T47D (cell line): ENCODE results near the gene SUPV3L1.

Experiments used
- DNase-seq, 2 experiments: peaks; one replicate each; pipeline versions ENCODE4 v3.0.0 to v3.0.0-alpha.2; 2011 to 2012; ENCODE audit warnings: low read depth in 1 of 2, low spot score in 1 of 2
- JUND ChIP-seq: IDR thresholded peaks from 2 replicates; pipeline ENCODE4 v1.6.1; 2012; ENCODE audit warnings: low read depth
- in situ Hi-C: cut with HindIII; loops from 2 replicates; pipeline ENCODE4 v1.10.0; 2016; ENCODE audit warnings: low sequenced_read_pairs, low pct_unique_long_range_greater_than_20kb

The SUPV3L1 gene

GRCh38 chr10:69214666-69215131 is 34.7 kb downstream of the SUPV3L1 start:
- no peak for TF ChIP-seq JUND
- in situ Hi-C loops = no loop called here
- DNase-seq = no peak

- in situ Hi-C loops = no loop called here
- no peak for DNase-seq
- no peak for TF ChIP-seq JUND
Observed at GRCh38 chr10:69215405-69216171, 35.6 kb downstream of the SUPV3L1 start.

GRCh38 chr10:69216577-69217118 is 36.6 kb downstream of the SUPV3L1 start:
- in situ Hi-C loops = no loop called here
- TF ChIP-seq JUND = no peak
- no peak for DNase-seq

GRCh38 chr10:69217119-69217754 is 37.2 kb downstream of the SUPV3L1 start:
- in situ Hi-C loops = no loop called here
- DNase-seq = no peak
- TF ChIP-seq JUND = no peak

GRCh38 chr10:69218831-69219230 is 38.8 kb downstream of the SUPV3L1 start:
- TF ChIP-seq JUND = no peak
- DNase-seq = no peak
- in situ Hi-C loops = no loop called here

- no peak for DNase-seq
- TF ChIP-seq JUND = no peak
- in situ Hi-C loops = no loop called here
Observed at GRCh38 chr10:69220041-69220451, 40.0 kb downstream of the SUPV3L1 start, which contains the start of gene HKDC1. Gene HKDC1, plus strand, starts transcription at chr10:69220332. Its CDS starts 104 bp downstream, at chr10:69220436.

GRCh38 chr10:69220507-69220906 is 40.5 kb downstream of the SUPV3L1 start:
- TF ChIP-seq JUND = no peak
- DNase-seq = no peak
- in situ Hi-C loops = no loop called here

- DNase-seq = peak; percentile 9 to 52
- no peak for TF ChIP-seq JUND
- in situ Hi-C loops = no loop called here
Observed at GRCh38 chr10:69222157-69223027, 42.4 kb downstream of the SUPV3L1 start.

GRCh38 chr10:69223028-69223342 is 43.0 kb downstream of the SUPV3L1 start:
- TF ChIP-seq JUND = no peak
- in situ Hi-C loops = no loop called here
- no peak for DNase-seq

- in situ Hi-C loops = no loop called here
- no peak for TF ChIP-seq JUND
- no peak for DNase-seq
Observed at GRCh38 chr10:69224862-69225657, 45.0 kb downstream of the SUPV3L1 start.

- no peak for TF ChIP-seq JUND
Observed at GRCh38 chr10:69225681-69226080, 45.6 kb downstream of the SUPV3L1 start.

More at GRCh38 chr10:69225681-69226080, 45.6 kb downstream of the SUPV3L1 start:
- in situ Hi-C loops = no loop called here
- DNase-seq = no peak
